Activated CD8-positive, alpha-beta memory T cell treated with anti-CD3 and anti-CD28 coated beads for 4 hours (primary cell): ENCODE results near the gene BABAM2.

Source experiments
- DNase-seq, 2 donors: peaks; one replicate each; pipeline ENCODE4 v3.0.0-alpha.2; 2020; ENCODE audit warnings: low read depth in 2 of 2

BABAM2 gene

DNA sequence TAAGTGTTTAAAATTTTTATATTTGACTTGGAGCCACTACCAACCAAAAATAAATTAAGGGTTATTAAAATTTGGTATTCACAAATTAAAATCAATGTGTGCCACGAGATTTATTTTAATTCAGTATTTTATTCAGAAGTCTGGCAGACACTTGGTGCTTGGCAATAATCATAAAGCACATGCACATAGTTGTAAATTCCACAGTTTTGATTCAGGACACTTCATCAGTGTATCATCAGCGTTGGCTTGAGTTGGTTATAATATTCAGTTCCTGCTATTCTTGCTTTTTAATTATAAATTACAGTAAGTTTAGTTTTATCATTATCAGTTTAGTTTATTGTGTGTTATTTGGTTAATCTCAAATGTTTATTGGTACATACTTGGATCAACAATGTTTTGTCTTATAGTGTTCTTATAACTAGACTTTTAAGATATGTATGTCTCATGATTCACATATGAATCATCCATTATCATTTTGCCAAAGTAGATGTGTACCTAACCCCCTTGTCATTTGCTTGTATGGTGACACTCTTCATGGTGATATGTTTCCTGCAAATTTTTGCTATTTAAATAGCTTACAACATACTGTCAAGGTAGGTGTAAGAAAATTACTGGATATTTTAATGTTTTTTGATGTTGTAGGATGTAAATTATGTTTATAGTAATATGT is 237.9 kb downstream of the BABAM2 start:
- DNase-seq: no peak

DNA sequence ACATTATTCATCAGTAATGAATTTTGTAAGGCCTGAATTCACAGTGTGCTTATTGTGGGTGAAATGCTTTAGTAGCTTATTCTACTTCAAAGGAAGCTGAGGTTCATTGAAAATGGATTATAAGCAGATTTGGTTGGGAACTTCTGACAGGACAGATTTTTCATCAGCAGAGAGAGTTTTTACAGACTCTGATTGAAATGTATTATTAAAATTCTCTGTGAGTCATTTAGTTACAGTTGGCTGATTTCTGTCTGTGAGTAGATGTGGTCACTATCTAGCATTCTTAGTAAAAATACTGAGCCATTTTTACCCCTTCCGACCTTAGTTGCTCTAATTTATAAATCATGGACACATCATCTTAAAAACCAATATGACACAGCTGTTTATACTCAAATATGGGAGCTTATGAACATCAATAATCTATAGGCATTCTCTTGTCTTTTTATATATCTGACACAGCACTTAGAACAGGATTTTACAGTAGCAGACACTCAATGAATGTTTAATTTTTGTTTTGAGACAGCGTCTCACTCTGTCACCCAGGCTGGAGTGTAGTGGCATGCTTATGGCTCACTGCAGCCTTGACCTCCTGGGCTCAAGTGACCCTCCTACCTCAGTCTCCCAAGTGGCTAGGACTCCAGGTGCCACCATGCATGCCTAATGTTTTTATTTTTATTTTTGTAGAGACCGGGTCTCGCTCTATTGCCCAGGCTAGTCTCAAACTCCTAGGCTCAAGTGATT is 239.6 kb downstream of the BABAM2 start:
- no peak for DNase-seq

DNA sequence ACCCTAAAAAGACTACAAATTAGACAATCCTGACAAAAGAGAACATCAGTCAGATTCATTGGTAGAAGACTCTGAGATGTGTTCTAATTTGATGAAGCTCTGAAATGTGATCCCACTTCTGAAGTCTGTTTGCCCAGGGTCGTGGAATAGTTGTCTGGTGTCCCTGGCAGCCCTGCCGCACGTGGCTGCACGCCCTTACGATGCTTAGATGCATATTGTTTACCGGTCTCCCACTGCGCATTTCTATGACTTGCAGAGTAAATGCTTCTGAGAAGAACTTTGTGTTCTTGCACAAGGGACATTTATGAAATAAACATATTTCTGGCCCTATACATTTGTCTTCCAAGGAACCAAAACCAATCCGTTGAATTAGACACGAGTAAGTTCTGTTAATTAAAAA is 243.2 kb downstream of the BABAM2 start:
- no peak for DNase-seq

DNA sequence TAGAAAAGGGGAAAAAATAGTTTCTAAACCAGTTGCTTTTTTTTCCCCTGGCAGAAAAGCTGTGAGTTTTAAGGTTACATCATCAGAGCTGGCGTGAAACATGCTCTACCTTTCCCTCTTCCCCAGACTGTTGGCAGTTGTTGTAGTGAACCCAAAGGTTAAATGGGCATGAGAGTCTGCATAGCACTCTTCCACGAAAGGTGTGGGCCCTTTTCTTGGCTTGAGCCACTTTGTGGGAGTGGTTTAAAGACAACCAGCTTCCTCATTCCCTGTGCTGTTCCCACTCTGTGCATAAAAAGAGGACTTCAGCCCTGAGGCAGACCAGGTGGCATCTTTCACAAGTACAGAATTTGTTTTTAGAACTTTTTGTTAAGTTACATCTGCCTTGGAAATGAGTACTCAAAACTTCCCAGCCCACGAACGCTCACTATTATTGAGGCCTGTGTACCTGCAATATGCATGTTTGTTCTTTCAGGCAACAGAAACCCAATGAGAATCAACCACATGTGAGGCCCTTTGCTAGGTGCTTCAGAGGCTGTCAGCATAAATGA is 243.8 kb downstream of the BABAM2 start:
- no peak for DNase-seq

DNA sequence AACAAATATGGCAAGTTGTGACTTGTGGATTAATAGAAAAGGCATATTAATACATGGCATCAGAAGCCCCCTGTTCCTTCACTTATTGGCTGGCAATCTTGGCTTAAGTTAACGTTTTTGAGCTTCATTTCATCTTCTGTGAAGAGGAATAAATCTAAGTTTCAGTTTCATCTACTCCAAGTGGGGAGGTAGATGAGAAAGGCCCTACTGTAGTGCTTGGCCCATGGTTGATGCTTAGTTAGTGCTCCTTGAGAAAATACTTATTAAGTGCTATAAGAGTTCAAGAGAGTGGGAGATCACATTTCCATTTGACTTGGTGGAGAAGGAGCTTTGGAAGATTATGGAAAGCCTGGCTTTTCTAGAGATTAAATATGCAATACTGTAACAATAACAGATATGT is 244.3 kb downstream of the BABAM2 start:
- no peak for DNase-seq

DNA sequence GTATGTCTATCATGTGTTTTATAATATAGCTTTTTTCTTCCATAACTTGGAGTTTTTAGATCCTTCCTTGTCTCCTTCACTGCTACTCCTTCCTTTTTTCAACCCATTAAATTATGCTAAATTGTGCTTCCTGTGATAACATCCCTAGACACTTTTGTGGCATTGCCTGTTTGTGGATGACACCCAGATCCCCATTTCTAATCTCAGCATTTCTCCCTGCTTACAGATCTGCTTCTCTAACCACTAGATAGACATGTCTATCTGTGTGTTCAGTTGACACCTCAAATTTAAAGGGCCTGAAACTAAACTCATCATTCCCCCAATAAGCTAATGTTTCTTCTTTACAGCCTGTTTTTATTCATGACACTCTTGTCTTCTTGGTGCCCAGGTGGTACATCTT is 244.8 kb downstream of the BABAM2 start:
- DNase-seq: no peak

DNA sequence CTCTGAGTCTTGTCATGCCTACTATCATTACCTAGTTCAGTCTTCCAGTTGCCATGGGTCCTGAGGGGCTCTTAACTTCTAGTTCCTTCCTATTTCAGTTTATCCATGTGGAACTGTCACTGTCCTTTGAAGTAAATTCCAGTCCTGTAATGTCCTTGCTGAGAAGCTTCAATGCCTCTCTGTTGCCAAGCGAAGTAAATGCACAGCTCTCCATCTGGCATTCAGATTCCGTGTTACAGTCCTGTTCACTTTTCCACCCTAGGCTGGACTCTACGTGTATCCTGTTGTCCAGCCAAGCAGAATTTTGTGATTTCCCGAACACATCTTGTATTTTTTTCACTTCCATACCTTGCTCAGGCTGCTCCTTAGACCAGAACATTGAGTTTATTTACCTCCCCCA is 245.3 kb downstream of the BABAM2 start:
- no peak for DNase-seq

DNA sequence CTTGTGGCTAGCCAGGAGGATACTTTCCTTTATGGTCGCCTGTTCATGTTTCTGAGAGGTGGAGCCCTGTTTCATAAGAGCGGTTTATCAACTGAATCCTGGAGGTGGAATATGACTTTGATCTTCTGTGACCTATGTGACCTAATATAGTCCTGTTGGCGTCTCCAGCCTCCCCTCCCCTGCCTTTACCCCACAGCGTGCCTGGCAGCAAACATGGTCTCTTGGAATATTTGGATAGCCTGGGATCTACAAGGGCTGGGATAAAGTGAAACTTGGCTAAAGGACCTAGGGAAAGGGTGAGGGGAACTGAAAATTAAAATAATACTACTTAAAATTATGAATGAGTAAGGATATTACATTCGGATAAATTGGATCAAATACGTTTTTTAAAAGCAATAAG is 246.0 kb downstream of the BABAM2 start:
- DNase-seq: no peak

DNA sequence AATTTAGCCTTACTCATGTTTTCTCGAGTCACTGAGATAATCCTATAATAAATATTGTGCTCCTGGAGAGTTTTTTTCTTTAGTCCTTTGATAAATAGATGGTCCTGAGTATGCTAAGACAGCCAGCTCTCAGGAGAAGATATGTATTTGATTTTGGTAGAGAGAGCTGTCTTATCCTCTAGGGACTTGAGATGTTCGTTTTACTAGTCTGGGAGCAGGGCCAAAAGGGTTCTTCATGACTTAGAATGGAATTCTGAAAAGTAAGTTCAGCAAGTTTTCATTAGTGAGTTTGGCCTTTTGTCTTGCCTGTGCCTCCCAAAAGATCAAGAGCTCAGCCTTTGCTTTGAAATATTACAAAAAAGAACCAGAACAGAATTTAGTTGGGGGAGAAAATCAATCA is 246.7 kb downstream of the BABAM2 start:
- no peak for DNase-seq

DNA sequence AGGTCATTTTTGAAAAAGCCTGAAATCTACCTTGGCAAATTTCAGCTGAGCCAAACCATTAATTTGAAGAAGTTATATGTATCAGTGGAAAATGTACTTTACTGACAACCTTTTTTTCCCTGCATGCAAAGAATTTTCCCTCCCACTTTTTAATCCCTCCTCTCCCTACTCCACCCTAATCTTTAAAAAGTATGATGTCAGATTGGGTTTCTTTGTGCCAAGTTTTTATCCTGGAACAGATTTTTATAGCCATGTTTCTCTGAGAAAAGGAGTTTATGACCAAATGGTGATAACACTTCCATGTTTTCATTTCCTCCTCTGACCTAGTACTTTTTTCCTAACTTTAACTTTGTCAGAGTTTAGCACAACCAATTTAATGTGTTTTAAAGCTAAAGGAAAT is 251.9 kb downstream of the BABAM2 start:
- no peak for DNase-seq

DNA sequence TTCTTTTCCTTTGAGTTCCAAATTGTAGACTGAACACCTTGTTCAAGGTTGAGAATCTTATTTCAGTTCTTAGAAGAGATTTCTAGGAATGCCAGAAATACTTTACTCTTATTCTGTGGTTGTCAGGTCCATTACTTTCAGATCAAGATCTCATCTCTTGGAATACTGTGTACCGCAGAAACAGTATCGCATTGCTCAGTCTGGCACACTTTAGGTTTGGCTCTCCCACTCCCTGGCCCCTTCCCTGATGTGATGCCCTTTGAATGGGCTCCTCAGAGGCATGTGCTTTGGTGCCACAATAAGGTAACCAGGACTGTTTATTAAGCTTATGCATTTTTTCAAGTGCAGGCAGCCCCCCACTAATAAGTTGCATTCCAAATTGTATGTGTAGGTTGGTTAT is 257.5 kb downstream of the BABAM2 start:
- DNase-seq: no peak

DNA sequence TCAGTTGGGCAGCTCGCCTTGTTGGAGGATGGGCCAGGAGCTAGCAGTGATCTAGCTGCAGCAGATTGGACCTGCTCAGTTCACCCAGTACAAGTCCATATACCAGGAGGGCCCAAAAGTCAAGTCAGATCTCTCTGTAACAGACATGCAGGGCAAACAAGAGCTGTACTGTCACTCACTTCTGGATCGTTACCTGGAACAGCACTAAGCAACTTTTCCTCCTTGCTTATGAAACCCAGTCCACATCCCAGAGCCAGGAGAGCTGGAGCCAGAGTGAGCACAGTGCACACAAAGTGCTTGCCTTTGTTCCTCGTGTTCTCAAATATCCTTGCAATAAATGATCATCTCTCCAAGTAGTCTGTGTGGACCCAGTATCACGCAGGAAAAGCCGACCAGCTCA is 258.0 kb downstream of the BABAM2 start:
- DNase-seq: no peak

DNA sequence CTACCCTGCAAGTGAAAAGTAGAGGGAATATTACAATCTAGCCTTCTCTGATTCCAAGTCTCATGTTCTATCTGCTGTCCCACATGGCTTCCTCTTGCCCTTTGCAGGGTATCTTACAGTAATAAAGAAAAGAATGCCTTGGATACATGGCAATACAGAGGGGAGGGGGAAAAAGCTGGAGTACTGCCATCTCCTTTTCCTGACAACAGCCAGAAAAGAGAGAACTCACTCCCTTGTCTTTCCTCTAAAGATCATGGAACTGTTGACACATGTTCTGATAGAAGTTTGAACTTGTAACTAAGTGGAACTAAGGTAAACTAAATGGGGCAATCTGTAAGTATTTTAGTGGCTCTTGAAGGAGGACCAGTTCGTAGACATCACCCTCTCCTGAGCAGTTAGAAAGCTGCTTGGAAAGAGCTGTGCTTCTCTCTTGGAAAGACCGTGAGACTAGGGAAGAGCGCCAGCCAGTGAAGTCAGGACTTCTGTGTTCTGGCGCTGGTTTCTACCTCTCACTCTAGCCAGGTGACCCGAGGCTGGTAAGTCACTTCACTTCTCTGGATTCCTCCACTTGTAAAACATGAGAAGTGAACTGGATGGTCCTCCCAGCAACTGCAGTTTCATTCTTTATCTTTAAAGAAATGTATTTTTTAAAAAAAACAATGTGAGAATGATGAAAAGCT is 259.8 kb downstream of the BABAM2 start:
- no peak for DNase-seq

DNA sequence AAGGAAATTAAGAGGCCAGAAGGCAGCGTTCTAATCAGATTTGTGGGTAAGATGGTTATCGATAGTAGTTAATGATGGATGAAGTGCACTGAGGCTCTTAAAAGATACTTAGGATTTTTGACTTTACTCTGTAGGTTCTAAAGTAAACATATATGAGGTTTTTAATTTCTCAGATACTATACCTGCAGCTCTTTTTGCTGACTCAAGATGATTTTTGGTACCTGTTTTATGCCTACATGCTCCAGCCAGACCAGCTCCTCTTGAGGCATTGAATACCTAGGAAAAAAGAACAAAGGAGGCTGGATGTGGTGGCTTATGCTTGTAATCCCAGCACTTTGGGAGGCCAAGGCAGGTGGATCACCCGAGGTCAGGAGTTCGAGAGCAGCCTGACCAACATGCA is 260.5 kb downstream of the BABAM2 start:
- no peak for DNase-seq

DNA sequence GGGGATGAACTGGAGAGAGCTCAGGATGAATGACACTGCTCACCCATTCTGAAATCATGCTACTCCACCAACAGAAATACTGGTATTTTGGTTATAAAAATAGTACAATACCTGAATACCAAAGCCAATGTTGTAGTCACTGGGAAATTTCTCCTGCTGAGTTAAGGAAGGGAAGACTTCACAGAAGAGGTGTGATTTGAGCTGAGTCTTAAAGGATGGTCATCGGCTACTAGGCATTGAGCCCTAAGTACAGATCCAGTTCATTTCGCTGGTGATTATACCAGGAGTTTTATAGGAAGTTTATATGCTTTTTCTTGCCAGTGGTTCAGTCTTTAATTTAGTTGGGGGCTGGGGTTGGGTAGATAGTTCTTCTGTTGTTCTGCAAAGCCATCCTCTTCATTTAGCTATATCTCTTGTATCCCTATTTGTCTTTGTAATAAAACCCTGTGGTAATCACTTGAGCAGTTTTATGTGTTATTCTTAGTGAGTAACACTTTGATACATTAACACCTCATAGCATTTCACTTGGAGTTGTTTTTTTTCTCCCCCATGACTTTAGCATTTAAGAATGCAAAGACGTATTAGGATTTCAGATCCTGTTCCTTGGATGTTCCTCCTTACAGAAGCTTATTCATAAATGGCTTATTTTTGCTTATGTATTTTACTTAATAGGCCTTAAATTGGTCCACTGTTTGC is 262.2 kb downstream of the BABAM2 start:
- DNase-seq: no peak

DNA sequence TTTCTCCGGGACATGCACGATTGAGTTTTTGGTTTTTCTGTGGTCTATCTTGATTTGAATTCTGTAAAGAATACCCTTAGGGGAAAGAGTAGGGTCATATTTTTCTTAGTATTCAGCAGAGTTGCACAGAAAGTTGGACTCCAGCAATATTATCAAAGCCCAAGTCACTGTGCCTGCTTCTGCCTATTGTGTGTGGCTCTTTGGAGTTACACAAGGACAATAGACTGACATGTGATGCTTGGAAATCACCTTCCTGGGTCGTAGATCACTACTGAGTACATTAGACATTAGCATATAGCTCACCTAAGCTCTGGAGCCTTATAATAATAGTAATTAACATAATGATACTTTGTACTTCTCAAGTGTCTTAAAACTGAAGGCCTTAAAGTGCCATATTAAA is 263.3 kb downstream of the BABAM2 start:
- no peak for DNase-seq

DNA sequence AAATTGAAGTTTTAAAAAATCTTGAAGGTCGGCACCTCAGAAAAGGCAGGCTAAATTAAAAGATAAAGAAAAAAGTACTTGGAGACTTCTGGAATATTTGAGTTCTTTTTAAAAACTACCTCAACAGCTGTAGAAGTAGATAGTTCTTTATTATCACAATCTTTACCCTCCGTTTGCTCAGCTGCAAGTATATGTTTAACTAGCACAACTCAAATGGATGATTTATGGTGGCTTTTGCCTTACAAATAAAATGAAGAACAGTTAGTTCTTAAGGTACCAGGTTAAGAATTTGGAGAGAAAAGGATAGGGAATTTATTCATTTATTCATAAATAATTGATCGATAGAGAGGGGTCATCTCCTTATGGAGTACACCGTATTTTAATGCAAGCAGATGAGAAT is 264.6 kb downstream of the BABAM2 start:
- DNase-seq: no peak

DNA sequence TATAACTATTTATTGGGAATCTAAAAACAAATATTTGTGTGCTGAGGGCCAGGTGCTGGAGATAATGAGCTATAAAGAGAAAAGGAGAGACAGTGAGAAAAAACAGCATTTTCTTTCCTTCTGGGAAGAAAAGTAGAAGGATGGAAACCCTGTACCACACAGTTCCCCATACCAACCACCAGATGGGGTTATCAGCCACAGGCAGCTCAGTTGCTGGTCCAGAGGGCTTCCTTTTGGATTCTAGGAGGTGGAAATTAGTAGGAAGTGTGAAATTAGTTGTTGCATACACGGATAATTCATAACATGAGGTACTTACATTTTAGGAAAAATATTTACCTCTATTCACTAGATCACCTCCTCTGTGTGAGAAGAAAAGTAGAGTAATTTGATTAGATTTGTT is 265.1 kb downstream of the BABAM2 start:
- no peak for DNase-seq

DNA sequence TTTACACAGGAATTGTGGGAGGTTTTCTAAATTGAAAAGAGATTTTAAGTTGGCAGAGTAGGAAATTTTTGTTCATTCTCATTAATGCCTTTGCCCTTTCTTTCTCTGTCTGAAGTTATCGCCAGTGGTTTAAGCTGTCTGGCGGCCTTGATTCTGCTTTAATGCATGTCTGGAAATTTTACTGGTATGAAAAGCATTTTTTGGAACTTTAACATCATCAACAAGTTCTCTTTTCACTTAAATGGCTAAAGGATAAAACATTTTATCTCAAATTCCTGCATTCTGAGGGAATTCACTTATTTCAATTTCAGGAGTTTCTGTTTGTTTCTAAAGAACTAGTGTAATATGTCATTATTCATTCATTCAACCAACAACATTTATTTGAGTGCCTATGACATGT is 268.3 kb downstream of the BABAM2 start:
- no peak for DNase-seq

DNA sequence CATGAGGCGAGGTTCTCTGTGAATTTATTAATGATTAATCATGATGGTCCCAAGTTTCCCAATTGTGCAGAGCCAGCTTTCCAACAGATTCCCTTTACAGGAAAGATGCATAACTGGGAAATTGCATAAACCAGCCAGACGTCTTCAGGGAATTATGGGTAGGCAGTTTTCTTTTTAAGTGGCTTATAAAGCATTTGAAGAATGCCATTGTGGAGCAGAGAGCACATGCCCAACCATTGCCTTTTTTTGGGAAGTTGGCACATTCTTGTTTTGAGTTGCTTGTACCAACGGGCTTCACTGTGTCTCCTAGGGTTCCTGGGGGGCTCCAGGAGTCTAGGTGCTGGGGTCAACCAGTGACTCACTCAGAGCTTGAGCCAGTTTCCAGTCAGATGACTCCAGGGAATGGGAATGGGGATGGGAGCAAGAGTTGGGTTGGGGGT is 270.5 kb downstream of the BABAM2 start:
- no peak for DNase-seq

DNA sequence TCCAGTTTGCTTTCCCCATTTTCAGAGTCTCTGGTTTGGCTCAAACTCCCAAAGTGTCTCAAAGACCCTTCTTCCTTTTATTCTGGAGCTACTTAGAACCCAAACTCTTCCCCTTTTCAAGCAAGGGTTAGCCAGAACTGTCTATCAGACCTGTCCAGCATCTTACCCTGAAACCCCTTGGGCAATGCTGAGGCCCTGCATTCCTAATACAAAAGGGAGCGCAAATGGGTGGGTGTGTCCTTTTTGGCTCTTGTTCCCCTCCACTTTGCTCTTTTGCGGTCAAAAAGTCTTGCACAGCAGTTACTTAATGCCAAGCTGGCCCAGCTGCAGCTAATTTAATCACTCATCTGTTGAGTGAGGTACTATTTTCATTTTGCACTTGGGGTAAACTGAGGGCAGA is 270.9 kb downstream of the BABAM2 start:
- DNase-seq: no peak

DNA sequence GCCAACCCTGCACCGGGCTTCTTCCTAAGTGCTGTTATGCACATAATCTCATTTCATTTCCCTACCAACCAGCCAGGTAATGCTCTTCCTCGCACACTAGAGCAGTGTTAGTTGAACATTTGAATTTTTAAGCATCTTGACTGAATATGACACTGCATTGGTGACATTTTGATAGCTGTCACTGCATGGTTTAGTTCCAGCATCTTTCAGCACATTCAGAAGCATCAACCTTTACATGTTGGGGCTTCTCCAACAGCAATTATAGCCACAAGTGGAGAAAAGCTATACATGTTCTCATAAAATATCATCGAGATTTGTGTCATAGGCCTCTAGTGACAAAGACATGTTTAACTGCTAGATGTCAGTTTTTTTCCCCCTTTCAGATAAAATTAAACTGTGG is 272.0 kb downstream of the BABAM2 start:
- no peak for DNase-seq
